Activated naive CD4-positive, alpha-beta T cell treated with anti-CD3 and anti-CD28 coated beads, Interleukin-2, amount 50 U/mL, for 24 hours (primary cell): ENCODE measurements around the gene GGTLC3.
"Not testable (repeated sequence)": the region's sequence is repeated elsewhere in the genome, so short reads cannot be mapped to it uniquely, and the experiment has no call there.

Source experiments
- H3K27ac Mint-ChIP-seq: one replicate; pipeline ENCODE4 v1.8.0; 2021; ENCODE audit warnings: mild to moderate bottlenecking, mixed read lengths
- H3K27me3 Mint-ChIP-seq: one replicate; pipeline ENCODE4 v1.8.0; 2021; ENCODE audit warnings: mixed read lengths
- H3K36me3 Mint-ChIP-seq: one replicate; pipeline ENCODE4 v1.8.0; 2021; ENCODE audit warnings: mixed read lengths
- H3K4me1 Mint-ChIP-seq: one replicate; pipeline ENCODE4 v1.8.0; 2021; ENCODE audit warnings: mixed read lengths
- H3K4me3 Mint-ChIP-seq: one replicate; pipeline ENCODE4 v1.8.0; 2021; ENCODE audit warnings: mild to moderate bottlenecking, mixed read lengths
- H3K9me3 Mint-ChIP-seq: one replicate; pipeline ENCODE4 v1.8.0; 2021; ENCODE audit warnings: mixed read lengths

The GGTLC3 gene

DNA sequence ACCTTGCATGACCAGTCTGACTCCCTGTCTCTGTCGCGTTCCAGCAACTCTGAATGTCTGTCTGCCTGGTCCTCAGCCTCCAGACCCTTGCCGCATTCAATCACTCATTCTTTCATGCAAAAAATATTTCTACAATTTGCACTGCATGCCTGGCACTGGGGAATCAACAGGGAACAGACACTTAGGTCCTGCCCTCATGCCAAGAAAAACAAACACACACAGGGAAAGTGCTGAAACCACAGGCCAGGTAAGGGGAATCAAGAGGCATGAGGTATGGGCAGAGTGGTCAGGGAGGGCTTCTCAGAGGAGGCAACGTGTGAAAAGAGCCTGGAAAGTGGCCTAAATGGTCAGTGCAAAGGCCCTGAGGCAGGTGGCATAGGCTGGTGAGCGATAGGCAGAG is at the start of gene GGTLC3:
Gene GGTLC3 (minus strand): TSS at position 101 of the 400 bp plus-strand sequence. CDS start 264 bp downstream, outside the sequence.
- H3K27me3 Mint-ChIP-seq, H3K36me3 Mint-ChIP-seq, H3K27ac Mint-ChIP-seq, H3K4me3 Mint-ChIP-seq, H3K9me3 Mint-ChIP-seq, H3K4me1 Mint-ChIP-seq: not testable (repeated sequence)

DNA sequence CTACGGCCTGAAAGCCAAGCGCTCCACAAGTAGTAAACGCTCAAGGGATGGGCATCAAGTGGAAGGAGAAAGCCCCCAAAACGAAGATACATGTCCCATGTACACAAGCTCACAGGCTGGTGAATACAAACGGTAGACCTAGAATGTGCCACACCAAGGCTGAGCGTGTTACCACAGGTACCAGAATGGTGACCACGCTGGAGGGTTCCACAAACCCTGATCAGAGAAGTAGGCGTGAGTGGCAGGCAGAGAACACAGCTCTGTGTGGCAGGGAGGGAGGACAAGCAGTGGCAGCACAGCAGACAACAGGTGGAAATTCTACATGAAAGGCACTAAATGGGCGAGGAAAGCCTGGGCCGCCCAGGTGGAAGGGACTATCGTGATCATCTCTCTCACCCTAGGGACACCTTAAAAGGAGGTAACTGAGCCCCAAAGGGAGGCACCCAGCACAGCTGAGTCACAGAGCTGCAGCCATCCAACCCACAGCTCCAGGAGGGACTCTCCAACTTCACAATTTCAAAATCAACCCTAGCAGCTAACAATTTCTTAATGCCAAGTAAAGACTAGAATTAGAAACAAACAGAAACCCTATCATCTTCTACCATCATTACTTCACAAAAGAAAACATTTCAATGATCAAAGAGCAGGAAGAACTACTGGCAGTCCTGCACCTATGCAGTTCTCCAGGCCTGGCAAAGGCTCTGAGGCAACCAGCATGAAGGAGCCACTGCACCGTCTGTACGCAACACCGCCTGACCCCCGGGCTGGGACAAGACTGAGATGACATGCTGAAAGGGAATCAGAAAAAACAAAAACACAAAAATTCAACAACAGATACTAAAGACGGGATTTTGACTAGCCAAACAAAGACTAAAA is 42.4 kb upstream of the GGTLC3 start:
- H3K36me3 Mint-ChIP-seq, H3K4me1 Mint-ChIP-seq, H3K4me3 Mint-ChIP-seq, H3K9me3 Mint-ChIP-seq, H3K27ac Mint-ChIP-seq, H3K27me3 Mint-ChIP-seq: not testable (repeated sequence)

DNA sequence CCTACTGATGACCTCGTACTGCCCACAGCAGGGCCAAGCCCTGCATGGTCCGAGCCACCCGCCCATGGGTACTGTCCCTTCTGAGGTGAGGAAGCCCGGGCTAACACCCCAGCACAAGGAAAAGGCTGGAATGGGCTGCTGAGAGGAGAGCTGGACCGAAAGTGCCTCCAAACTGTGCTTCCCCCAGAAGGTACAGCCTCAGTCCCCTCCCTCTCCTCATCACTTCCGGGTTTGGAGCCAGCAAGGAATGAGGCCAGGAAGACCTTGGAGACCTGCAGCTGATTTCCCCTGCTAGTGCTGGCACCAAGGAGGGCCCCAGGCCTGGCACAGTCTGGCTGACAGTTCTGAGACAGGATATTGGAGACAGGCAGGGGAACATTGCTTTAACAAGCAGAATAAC is 41.0 kb upstream of the GGTLC3 start:
- H3K27me3 Mint-ChIP-seq, H3K4me1 Mint-ChIP-seq, H3K36me3 Mint-ChIP-seq, H3K4me3 Mint-ChIP-seq, H3K27ac Mint-ChIP-seq, H3K9me3 Mint-ChIP-seq: not testable (repeated sequence)

DNA sequence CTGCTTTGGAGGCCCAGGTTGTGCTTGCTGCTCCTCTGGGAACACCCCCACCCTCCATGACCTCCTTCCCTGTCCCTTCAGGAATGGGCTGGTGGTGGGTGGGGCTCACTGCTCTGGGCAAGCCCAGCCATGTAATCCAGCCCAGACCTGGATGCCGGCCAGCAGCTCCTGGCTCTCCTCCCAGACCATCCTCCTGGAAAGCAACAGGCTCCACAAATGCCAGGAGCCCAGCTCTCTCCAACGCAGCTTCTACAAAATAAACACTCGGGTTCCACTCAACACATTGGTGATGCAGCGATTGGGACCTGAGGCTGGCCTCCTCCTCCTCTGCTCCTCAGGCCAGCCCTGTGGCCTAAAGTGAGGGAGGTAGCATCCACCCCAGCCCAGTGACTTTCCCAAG is 40.6 kb upstream of the GGTLC3 start:
- not testable (repeated sequence) for H3K27me3 Mint-ChIP-seq, H3K9me3 Mint-ChIP-seq, H3K36me3 Mint-ChIP-seq, H3K27ac Mint-ChIP-seq, H3K4me3 Mint-ChIP-seq, H3K4me1 Mint-ChIP-seq

DNA sequence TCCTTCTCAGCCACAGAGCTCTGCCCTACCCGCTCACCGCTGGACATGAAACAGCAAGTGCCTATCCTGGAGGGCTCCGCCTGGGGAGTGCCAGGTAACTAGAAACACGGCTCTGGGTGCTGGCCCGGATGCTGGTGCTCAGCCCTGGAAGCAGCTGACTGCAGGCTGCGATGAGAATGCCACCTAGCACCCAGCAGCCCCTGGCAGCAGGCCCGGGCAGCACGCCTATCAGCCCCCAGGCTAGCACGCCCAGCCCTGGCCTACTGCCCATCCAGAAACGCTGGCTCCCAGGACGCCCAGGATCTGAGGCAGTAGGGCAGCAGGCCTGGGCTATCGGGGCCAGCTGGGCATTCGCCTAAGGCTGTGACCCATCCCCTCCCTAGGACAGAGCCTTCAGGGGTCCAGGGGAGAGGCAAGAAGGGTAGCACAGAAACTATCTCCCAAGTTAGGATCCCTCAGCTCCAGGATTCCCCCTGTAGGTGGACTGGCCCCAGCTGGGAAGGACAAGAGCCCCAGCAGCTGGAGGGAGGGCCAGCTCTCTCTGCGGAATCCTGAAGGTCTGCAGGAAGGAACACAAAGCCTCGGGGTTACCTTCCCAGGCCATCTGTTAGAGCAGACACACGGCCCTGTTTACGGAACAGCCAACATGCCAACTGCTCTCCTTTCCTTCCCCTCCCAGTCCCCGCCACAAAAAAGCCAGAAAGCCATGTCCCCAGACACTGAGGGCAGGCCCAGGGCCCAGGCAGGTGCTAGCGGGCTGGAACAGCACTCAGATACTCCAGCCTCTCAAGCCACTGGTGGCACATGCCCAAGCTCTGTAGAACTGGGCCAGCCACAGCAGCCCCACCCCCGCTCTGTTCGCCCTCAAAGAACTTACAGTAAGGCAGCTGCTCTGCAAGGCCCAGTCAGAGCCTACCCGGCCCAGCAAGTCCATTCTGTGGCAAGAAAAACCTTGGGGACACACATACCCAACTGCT is 36.6 kb upstream of the GGTLC3 start:
- H3K36me3 Mint-ChIP-seq, H3K4me3 Mint-ChIP-seq, H3K27me3 Mint-ChIP-seq, H3K9me3 Mint-ChIP-seq, H3K4me1 Mint-ChIP-seq, H3K27ac Mint-ChIP-seq: not testable (repeated sequence)

DNA sequence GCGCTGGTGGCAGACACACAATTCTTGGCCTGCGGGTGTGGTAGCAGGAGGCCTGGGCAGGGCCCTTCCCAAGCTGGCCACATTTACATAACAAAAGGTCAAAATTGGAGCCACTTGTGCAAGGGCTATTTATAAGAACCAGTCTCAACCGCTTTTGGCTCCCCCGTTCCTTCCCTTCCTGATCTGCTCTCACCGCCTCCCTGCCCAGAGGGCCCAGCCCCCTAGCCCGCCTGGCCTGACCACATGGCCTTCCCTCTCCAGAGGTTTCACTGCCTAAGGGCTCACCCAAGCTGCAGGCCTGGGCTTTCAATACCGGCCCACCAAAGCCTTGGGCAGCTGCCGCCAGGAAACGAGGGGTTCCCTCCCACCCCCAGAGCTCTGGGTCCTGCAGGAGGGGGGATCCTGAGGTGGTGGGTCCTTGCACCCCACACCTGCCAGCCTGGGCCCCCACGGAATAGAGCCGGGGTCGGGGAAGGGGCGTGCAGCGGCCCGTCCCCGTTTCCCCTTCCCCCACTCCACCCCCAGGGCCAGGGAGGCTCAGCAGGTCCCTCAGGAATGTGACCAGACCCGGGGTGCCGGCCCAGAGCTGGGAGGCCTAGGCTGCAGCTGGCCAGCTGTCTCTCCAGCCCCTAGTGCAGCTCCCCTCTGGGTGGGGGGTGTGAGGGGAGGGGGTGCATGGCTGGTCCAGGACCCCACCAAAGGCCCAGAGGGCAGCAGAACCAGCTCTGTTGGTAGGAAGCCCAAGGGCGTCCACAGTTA is 35.1 kb upstream of the GGTLC3 start:
- H3K4me3 Mint-ChIP-seq, H3K27me3 Mint-ChIP-seq, H3K36me3 Mint-ChIP-seq, H3K4me1 Mint-ChIP-seq, H3K27ac Mint-ChIP-seq, H3K9me3 Mint-ChIP-seq: not testable (repeated sequence)

DNA sequence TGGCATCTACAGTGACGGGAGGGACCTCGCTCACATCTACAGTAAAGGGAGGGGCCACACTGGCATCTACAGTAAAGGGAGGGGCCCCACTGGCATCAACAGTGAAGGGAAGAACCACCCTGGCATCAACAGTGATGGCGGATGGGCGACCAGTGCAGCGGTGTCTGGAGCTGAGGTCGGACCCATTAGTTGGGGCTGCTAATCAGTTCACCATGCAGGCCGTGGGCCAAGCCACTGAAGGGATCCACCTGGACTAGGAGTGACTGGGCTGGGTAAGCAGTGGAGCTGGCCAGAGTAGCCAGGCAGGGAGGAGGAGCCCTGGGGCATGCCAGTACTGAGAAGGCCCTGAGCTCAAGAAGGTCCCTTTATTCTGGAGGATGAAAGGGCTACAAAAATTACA is 33.1 kb upstream of the GGTLC3 start:
- H3K27ac Mint-ChIP-seq, H3K36me3 Mint-ChIP-seq, H3K27me3 Mint-ChIP-seq, H3K4me3 Mint-ChIP-seq, H3K4me1 Mint-ChIP-seq, H3K9me3 Mint-ChIP-seq: not testable (repeated sequence)

DNA sequence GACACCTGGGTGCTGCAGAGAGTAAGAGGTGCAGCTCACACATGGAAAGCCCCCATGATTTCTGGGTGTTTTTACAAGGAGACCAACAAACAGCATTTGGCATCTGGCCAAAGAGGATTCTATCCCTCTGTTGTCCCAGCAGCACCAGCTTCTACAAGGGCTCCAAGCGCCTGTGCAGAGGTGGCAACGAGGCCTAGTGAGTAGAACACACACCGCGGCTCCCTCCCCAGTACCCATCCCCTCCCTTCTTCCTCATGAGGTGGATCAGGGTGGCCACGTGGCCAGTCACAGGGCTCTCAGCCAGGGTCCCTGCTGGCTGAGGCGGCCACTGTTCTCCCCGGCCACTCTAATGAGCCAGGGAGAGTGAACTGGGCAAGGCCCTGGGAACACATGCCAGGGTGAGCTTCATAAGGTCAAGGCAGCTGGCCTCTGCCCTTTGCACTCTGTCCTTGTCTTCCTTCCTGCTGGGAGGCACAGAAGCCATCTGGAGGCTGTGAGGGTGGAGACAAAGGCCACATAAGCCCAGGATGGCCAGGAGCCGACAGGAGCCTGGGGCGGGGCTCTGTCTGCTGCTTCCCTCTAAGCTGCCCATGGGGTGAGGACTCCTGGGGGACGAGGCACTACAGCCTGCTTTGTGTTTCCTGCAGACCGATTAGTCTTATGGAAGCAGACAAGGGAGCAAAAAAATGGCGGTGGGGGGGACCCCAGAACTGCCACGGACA is 31.7 kb upstream of the GGTLC3 start:
- H3K4me3 Mint-ChIP-seq, H3K27me3 Mint-ChIP-seq, H3K27ac Mint-ChIP-seq, H3K4me1 Mint-ChIP-seq, H3K36me3 Mint-ChIP-seq, H3K9me3 Mint-ChIP-seq: not testable (repeated sequence)

DNA sequence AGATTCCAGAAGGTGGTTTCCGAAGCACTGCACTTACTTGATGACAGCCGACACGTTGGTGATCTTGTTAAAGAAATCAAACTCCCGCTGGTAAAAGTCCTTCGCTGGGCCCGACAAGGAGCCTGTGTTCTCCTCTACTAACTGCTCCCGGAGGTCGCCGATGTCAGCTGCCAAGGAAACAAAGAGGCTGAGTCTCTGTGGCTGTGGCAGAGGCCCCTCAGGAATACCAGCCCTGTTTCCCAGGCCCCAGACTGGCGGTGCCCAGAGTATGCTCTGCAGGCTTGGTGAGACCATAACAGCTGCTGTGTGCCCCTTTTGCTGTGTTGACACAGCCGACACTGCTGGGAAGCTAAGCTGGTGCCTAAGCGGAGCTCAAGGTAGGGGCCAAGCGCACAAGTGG is 26.7 kb upstream of the GGTLC3 start:
- not testable (repeated sequence) for H3K27me3 Mint-ChIP-seq, H3K4me1 Mint-ChIP-seq, H3K9me3 Mint-ChIP-seq, H3K4me3 Mint-ChIP-seq, H3K27ac Mint-ChIP-seq, H3K36me3 Mint-ChIP-seq

DNA sequence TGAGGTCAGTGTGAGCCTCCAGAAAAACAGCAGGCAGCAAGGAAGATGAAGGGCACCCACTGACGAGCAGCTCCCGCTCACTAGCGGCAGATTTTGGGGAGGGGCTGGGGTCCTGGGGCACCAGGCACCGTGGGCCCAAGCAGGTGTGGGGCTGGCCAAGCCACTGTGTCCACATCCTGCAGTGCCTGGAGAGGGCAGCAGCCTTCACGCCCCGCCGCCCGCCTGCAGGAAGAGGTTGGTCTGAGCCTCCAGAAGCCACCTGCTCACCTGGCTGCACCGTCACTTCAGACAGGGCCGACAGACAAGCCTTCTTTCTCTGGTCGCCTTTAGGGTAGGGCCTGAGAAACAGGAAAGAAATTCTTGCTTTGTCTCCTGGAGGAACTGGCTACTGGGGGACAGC is 25.4 kb upstream of the GGTLC3 start:
- not testable (repeated sequence) for H3K9me3 Mint-ChIP-seq, H3K36me3 Mint-ChIP-seq, H3K4me1 Mint-ChIP-seq, H3K27ac Mint-ChIP-seq, H3K27me3 Mint-ChIP-seq, H3K4me3 Mint-ChIP-seq

DNA sequence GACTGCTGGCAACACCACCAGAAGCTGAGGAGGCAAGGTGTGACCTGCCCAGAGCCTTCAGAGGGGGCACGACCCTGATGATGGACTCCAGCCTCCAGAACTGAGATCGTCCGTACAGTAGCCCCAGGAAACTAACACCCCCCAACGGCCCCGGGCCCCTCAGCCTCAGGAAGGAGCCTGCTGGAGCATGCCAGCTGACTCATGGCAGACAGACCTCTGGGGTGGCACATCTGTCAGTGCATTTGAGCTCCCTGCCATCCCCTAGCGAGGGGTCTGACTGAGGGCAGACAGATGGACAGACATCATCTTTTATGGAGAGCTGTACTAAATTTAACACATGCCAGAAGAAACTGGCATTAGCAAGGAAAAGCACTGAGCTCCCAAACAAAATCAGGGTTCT is 22.0 kb upstream of the GGTLC3 start:
- H3K27ac Mint-ChIP-seq, H3K9me3 Mint-ChIP-seq, H3K4me3 Mint-ChIP-seq, H3K36me3 Mint-ChIP-seq, H3K4me1 Mint-ChIP-seq, H3K27me3 Mint-ChIP-seq: not testable (repeated sequence)

DNA sequence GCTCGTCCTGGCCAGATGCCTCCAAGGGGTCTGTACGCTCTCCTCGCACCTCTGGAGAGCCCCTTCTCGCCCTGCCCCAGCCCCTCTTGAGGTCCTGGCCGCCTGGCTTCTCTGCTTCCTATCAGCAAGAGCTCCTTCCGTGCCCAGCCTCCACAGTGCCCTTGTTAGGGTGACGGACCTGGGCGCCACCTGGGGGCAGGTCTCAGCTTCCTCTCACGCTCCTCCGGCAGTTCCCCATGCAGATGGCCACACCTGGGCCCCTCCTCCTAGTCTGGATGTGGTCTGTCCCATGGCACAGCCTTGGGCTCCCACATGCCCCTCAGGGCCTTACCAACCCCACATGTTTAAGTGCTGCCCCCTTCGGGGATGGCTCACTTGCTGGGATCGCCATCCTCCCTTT is 16.4 kb upstream of the GGTLC3 start:
- not testable (repeated sequence) for H3K4me1 Mint-ChIP-seq

DNA sequence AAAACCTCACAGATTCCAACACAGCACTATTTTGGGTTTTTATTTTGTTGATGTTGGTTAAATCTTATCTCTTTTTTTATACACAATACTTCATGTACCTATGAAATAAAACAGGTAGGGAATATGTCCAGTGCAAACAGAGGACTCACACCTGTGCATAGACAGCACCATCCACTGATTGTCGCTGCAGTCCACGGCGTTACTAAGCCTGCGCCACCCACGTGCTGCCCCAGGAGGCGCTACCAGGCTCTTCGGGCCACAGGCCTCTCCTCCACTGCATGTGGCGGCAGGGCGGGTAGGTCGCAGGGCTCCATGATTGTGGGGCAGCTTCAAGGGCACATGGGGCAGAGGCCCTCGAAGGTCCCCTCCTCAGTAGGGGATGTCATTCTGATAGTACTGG is 15.7 kb upstream of the GGTLC3 start:
- H3K4me1 Mint-ChIP-seq, H3K36me3 Mint-ChIP-seq, H3K27me3 Mint-ChIP-seq, H3K9me3 Mint-ChIP-seq, H3K27ac Mint-ChIP-seq, H3K4me3 Mint-ChIP-seq: not testable (repeated sequence)

More for the DNA sequence above, 16.4 kb upstream of the GGTLC3 start:
- H3K36me3 Mint-ChIP-seq, H3K27ac Mint-ChIP-seq, H3K27me3 Mint-ChIP-seq, H3K9me3 Mint-ChIP-seq, H3K4me3 Mint-ChIP-seq: not testable (repeated sequence)

DNA sequence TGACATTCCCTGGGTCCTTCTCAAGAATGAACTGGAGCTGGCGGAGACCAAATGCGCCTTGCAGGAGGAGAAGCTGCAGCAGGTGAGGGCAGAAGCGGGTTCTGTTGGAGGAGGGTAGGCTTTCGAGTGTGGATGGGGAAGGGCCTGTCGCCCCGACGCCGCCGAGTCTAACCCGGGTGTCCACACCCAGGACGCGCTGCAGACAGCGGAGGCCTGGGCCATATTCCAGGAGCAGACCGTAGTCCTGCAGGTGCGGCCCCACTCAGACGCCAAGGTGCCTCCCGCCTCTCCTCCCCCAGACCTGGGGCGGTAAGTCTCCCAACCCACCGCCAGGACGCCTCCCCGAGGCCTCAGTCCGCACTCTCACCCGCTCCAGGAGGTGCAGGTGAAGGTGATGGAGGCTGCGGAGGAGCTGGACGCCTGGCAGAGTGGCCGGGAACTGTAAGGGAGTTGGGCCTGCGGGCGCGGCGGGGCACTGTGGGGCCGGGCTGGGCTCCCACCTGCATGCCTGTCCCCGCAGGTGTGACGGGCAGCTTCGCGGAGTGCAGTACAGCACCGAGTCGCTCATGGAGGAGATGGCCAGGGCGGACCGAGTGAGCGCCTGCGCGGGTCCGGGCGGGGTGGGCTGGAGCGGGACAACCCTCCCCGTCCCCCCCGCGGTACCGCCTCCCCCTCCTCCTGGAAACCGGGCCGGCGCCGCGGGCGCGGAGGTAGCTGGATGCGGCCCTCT is 11.6 kb upstream of the GGTLC3 start:
- not testable (repeated sequence) for H3K27ac Mint-ChIP-seq, H3K4me3 Mint-ChIP-seq, H3K4me1 Mint-ChIP-seq, H3K36me3 Mint-ChIP-seq, H3K9me3 Mint-ChIP-seq, H3K27me3 Mint-ChIP-seq
